Measurements from ENCODE around the gene RAB11FIP4. TPM values are rescaled to one million over a fixed set of nuclear protein-coding genes. Genes with fewer than 3 reads are reported as not detected.

RAB11FIP4 gene, protein sequence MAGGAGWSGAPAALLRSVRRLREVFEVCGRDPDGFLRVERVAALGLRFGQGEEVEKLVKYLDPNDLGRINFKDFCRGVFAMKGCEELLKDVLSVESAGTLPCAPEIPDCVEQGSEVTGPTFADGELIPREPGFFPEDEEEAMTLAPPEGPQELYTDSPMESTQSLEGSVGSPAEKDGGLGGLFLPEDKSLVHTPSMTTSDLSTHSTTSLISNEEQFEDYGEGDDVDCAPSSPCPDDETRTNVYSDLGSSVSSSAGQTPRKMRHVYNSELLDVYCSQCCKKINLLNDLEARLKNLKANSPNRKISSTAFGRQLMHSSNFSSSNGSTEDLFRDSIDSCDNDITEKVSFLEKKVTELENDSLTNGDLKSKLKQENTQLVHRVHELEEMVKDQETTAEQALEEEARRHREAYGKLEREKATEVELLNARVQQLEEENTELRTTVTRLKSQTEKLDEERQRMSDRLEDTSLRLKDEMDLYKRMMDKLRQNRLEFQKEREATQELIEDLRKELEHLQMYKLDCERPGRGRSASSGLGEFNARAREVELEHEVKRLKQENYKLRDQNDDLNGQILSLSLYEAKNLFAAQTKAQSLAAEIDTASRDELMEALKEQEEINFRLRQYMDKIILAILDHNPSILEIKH
- 66.0 TPM for total RNA-seq

GRCh38 chr17:31391496-31391949 is at the start of gene RAB11FIP4:
Gene RAB11FIP4 (plus strand): TSS chr17:31391675. CDS start chr17:31391853, 178 bp downstream.

Small RNAs within 50 kb of the gene (small RNA-seq; reads per million reads assigned to genes)
- 0.21 reads per million for gene MIR193A (ENCODE audit: low replicate concordance)
- gene MIR4725 (ENCODE audit: low replicate concordance) = not detected
- not detected for gene RN7SL45P (ENCODE audit: low replicate concordance)
- not detected for gene RN7SL79P (ENCODE audit: low replicate concordance)
- not detected for gene RNU6ATAC7P (ENCODE audit: low replicate concordance)

Other genes starting within 250 kb of the RAB11FIP4 start
- 8.5 TPM for gene OMG, start 94.4 kb upstream of the RAB11FIP4 start, total RNA-seq
- 0.63 TPM for gene EVI2B, start 77.6 kb upstream of the RAB11FIP4 start, total RNA-seq
- 1.9 TPM for gene EVI2A, start 70.1 kb upstream of the RAB11FIP4 start, total RNA-seq

Measured in parietal lobe (tissue), 2 donors.